OCI-LY1 (cell line): Measurements from ENCODE around the gene ADAMTS9.

Experiments used
- H2AFZ ChIP-seq: fragments of 200-600 bp; sonication (generic), shearing (Covaris generic); 2 replicates; pipeline ENCODE4 v1.6.0; 2014; ENCODE audit warnings: antibody characterized with exemption, mild to moderate bottlenecking, low read length
- H3F3A ChIP-seq: fragments of 200-600 bp; sonication (generic), shearing (Covaris generic); 2 replicates; pipeline ENCODE4 v1.6.0; 2014; ENCODE audit warnings: mild to moderate bottlenecking, antibody characterized with exemption, low read length, moderate library complexity; ENCODE audit not compliant: insufficient read depth
- H3K27ac ChIP-seq: fragments of 200-600 bp; sonication (generic); 2 replicates; pipeline ENCODE4 v1.5.1; 2014; ENCODE audit warnings: low read length, mixed run types, mild to moderate bottlenecking, low read depth; ENCODE audit not compliant: poor library complexity, severe bottlenecking
- H3K27me3 ChIP-seq: fragments of 200-600 bp; sonication (generic); 2 replicates; pipeline ENCODE4 v1.6.0; 2014; ENCODE audit warnings: antibody characterized with exemption, mild to moderate bottlenecking, low read length, moderate library complexity; ENCODE audit not compliant: insufficient read depth
- H3K36me3 ChIP-seq: fragments of 200-600 bp; sonication (generic); 2 replicates; pipeline ENCODE4 v1.6.1; 2014; ENCODE audit warnings: mild to moderate bottlenecking, antibody characterized with exemption, low read length, moderate library complexity, mixed read lengths; ENCODE audit not compliant: insufficient read depth
- H3K4me1 ChIP-seq: fragments of 200-600 bp; sonication (generic); 2 replicates; pipeline ENCODE4 v1.5.1; 2014; ENCODE audit warnings: mild to moderate bottlenecking, low read length, moderate library complexity; ENCODE audit not compliant: insufficient read depth, severe bottlenecking
- H3K4me2 ChIP-seq: fragments of 200-600 bp; sonication (generic), shearing (Covaris generic); 2 replicates; pipeline ENCODE4 v1.6.1; 2014; ENCODE audit warnings: low read length
- H3K4me3 ChIP-seq: fragments of 200-600 bp; sonication (generic); 2 replicates; pipeline ENCODE4 v1.5.1; 2014; ENCODE audit warnings: low read length, low read depth, mild to moderate bottlenecking, mixed read lengths; ENCODE audit not compliant: poor library complexity, severe bottlenecking
- H3K79me2 ChIP-seq: fragments of 200-600 bp; shearing (Covaris generic); 2 replicates; pipeline ENCODE4 v1.6.1; 2016; ENCODE audit warnings: mixed run types, low read length, mixed read lengths; ENCODE audit not compliant: insufficient read depth
- H3K9ac ChIP-seq: fragments of 200-600 bp; sonication (generic), shearing (Covaris generic); 2 replicates; pipeline ENCODE4 v1.6.1; 2014; ENCODE audit warnings: mild to moderate bottlenecking, low read length, mixed read lengths
- H3K9me2 ChIP-seq: fragments of 200-600 bp; sonication (generic), shearing (Covaris generic); 2 replicates; pipeline ENCODE4 v1.6.1; 2014; ENCODE audit warnings: low read depth, mild to moderate bottlenecking, low read length, mixed read lengths
- H3K9me3 ChIP-seq: fragments of 200-600 bp; shearing (Covaris generic); 2 replicates; pipeline ENCODE4 v1.6.1; 2014; ENCODE audit warnings: low read length, mixed read lengths
- H4K20me1 ChIP-seq: fragments of 200-600 bp; sonication (generic), shearing (Covaris generic); 2 replicates; pipeline ENCODE4 v1.6.0; 2016; ENCODE audit warnings: mild to moderate bottlenecking, low read length; ENCODE audit not compliant: insufficient read depth
- EZH2 ChIP-seq: fragments of 200-600 bp; sonication (generic), shearing (Covaris generic); IDR thresholded peaks from 2 replicates; pipeline ENCODE4 v1.8.0; 2017; ENCODE audit warnings: borderline replicate concordance, mixed run types, mild to moderate bottlenecking, antibody characterized with exemption, low read length, moderate library complexity, mixed read lengths
- TF ChIP-seq, protein P1 (sequence below): fragments of 200-600 bp; sonication (generic), shearing (Covaris generic); IDR thresholded peaks from 2 replicates; pipeline ENCODE4 v1.5.1; 2017; ENCODE audit warnings: mild to moderate bottlenecking, antibody characterized with exemption, low read length, moderate library complexity, mixed read lengths

ADAMTS9 gene

DNA sequence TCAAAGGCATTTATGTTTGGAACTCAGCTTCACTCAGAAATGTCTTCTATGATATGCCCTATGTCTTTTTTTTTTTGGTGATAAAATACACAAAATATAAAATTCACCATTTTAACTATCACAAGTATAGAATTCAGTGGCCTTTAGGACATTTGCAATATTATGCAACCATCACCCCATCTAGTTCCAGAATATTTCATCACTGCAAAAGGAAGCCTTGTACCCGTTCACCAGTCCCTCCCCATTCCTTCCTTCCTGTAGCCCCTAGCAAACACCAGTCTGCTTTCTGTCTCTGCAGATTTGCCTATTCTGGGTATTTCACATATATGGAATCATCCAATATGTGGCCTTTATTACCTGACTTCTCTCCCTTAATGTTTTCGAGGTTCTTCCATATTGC is 134.8 kb downstream of the ADAMTS9 start:
- no peak overlapping the region for H3K27ac ChIP-seq
- no peaks in the 10 kb centered on the region for H3K27me3 ChIP-seq
- no peaks in the 10 kb centered on the region for H4K20me1 ChIP-seq
- no peaks in the 10 kb centered on the region for H3K9me2 ChIP-seq
- no peak overlapping the region for H3K4me2 ChIP-seq
- no peaks in the 10 kb centered on the region for H3K36me3 ChIP-seq
- TF ChIP-seq, protein P1, sequence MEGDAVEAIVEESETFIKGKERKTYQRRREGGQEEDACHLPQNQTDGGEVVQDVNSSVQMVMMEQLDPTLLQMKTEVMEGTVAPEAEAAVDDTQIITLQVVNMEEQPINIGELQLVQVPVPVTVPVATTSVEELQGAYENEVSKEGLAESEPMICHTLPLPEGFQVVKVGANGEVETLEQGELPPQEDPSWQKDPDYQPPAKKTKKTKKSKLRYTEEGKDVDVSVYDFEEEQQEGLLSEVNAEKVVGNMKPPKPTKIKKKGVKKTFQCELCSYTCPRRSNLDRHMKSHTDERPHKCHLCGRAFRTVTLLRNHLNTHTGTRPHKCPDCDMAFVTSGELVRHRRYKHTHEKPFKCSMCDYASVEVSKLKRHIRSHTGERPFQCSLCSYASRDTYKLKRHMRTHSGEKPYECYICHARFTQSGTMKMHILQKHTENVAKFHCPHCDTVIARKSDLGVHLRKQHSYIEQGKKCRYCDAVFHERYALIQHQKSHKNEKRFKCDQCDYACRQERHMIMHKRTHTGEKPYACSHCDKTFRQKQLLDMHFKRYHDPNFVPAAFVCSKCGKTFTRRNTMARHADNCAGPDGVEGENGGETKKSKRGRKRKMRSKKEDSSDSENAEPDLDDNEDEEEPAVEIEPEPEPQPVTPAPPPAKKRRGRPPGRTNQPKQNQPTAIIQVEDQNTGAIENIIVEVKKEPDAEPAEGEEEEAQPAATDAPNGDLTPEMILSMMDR, result no peak
- TF ChIP-seq EZH2, result no peak
- H3F3A ChIP-seq, result no peaks in the 10 kb centered on the region
- no peak overlapping the region for H2AFZ ChIP-seq
- no peaks in the 10 kb centered on the region for H3K4me1 ChIP-seq
- H3K4me3 ChIP-seq, result no peak overlapping the region
- H3K9me3 ChIP-seq, result no peaks in the 10 kb centered on the region
- no peaks in the 10 kb centered on the region for H3K79me2 ChIP-seq
- no peak overlapping the region for H3K9ac ChIP-seq

- Histone ChIP-seq H3K79me2 (no peaks in the 10 kb centered on the region), H3K4me3 (no peak overlapping the region), H3K27me3 (no peaks in the 10 kb centered on the region), H3K36me3 (no peaks in the 10 kb centered on the region), H3K9ac (no peak overlapping the region), H2AFZ (no peak overlapping the region), H3K4me1 (no peaks in the 10 kb centered on the region), H3K27ac (no peak overlapping the region), H4K20me1 (no peaks in the 10 kb centered on the region), H3K4me2 (no peak overlapping the region), H3K9me3 (no peaks in the 10 kb centered on the region), H3K9me2 (no peaks in the 10 kb centered on the region), H3F3A (no peaks in the 10 kb centered on the region)
- TF ChIP-seq, protein P1, result no peak
- TF ChIP-seq EZH2, result no peak
Observed at GRCh38 chr3:64552160-64552559, 135.6 kb downstream of the ADAMTS9 start.

DNA sequence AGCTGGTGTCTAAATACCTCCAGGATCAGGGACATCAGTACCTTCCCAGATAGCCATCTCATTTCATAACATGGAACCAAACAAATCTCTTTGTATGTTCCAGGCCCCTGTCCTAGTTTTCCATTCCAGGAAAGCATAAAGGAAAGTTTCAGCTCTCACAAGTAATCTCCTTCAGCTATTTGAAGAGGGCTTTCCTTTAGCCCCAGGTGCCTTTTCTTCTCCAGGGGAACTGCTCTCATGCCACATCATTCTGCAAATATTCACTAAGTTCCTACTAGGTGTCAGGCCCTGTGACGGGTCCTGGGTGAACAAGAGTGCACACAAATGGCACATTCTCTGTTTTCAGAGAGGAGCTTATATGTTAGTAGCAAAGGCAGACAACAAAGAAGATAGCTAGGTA is 136.1 kb downstream of the ADAMTS9 start:
- Histone ChIP-seq H2AFZ (no peak overlapping the region), H3K9ac (no peak overlapping the region), H3K9me3 (no peaks in the 10 kb centered on the region), H3K4me3 (no peak overlapping the region), H4K20me1 (no peaks in the 10 kb centered on the region), H3K79me2 (no peaks in the 10 kb centered on the region), H3F3A (no peaks in the 10 kb centered on the region), H3K4me1 (no peaks in the 10 kb centered on the region), H3K27me3 (no peaks in the 10 kb centered on the region), H3K36me3 (no peaks in the 10 kb centered on the region), H3K9me2 (no peaks in the 10 kb centered on the region), H3K4me2 (no peak overlapping the region), H3K27ac (no peak overlapping the region)
- TF ChIP-seq EZH2, result no peak
- TF ChIP-seq, protein P1, result no peak
